Lower lobe of right lung (tissue), 2 donors: Measurements from ENCODE around the gene LHFPL3. TPM values are rescaled to one million over a fixed set of nuclear protein-coding genes. Genes with fewer than 3 reads are reported as not detected.

Experiments
- ATAC-seq, 2 donors: fragments of 200-7000 bp; cut with Tn5 transposase; one replicate each; pipeline ENCODE4 v1.9.1; 2020 to 2022; ENCODE audit warnings: mild to moderate bottlenecking in 2 of 2, moderate library complexity in 2 of 2
- DNase-seq: peaks from one replicate; pipeline ENCODE4 v3.0.0-alpha.2; 2020
- H3K27ac ChIP-seq: fragments of 200-600 bp; one replicate; pipeline ENCODE4 v1.8.0; 2022
- H3K27me3 ChIP-seq: fragments of 200-600 bp; one replicate; pipeline ENCODE4 v1.8.0; 2022; ENCODE audit warnings: low read depth
- H3K36me3 ChIP-seq: fragments of 200-600 bp; one replicate; pipeline ENCODE4 v1.8.0; 2022; ENCODE audit warnings: mild to moderate bottlenecking
- H3K4me1 ChIP-seq: fragments of 200-600 bp; one replicate; pipeline ENCODE4 v1.8.0; 2022
- H3K4me3 ChIP-seq: fragments of 200-600 bp; one replicate; pipeline ENCODE4 v1.8.0; 2022; ENCODE audit warnings: mild to moderate bottlenecking
- H3K9me3 ChIP-seq: fragments of 200-600 bp; one replicate; pipeline ENCODE4 v1.8.0; 2022
- CTCF ChIP-seq: fragments of 200-600 bp; IDR thresholded peaks from one replicate; pipeline ENCODE4 v1.8.0; 2022; ENCODE audit warnings: antibody characterized with exemption, mild to moderate bottlenecking
- intact Hi-C: fragments of 100-400 bp; cut with DNase I; formaldehyde crosslinking; loops from one replicate; pipeline ENCODE4 v1.11.0; 2022
- total RNA-seq: library from RNA; stranded (reverse); fragmentation: NEBNext Ultra II Directional; extraction: Animal tissue kit (Norgen Biotek cat#: 25700); gene quantifications from one replicate; pipeline ENCODE4 v1.2.1, GENCODE V29; 2021
- donor health status: DM: no; HTN: yes; CAD: no; lungs with severe emphysema.

Gene LHFPL3
- total RNA-seq, 1 donor from 2014 or later, result not detected

GRCh38 chr7:104767826-104768536 lies 439.6 kb downstream of the LHFPL3 start:
- Histone ChIP-seq H3K27ac (no peak overlapping the region), H3K4me3 (no peak overlapping the region), H3K4me1 (no peaks in the 10 kb centered on the region), H3K9me3 (no peaks in the 10 kb centered on the region), H3K27me3 (no peaks in the 10 kb centered on the region), H3K36me3 (no peaks in the 10 kb centered on the region)
- intact Hi-C loops, result no loop called here
- DNase-seq, result no peak
- no peak for TF ChIP-seq CTCF
- ATAC-seq, result no peak

- no peak for TF ChIP-seq CTCF
- Histone ChIP-seq H3K4me1 (no peaks in the 10 kb centered on the region), H3K9me3 (no peaks in the 10 kb centered on the region), H3K27ac (no peak overlapping the region), H3K36me3 (no peaks in the 10 kb centered on the region), H3K4me3 (no peak overlapping the region), H3K27me3 (no peaks in the 10 kb centered on the region)
- no peak for ATAC-seq
- no peak for DNase-seq
- intact Hi-C loops, result no loop called here
Observed at GRCh38 chr7:104772405-104773345, 444.3 kb downstream of the LHFPL3 start.

GRCh38 chr7:104773796-104774195 lies 445.4 kb downstream of the LHFPL3 start:
- no peak for ATAC-seq
- TF ChIP-seq CTCF, result no peak
- DNase-seq, result no peak
- intact Hi-C loops, result no loop called here
- Histone ChIP-seq H3K27ac (no peak overlapping the region), H3K4me1 (no peaks in the 10 kb centered on the region), H3K9me3 (no peaks in the 10 kb centered on the region), H3K4me3 (no peak overlapping the region), H3K27me3 (no peaks in the 10 kb centered on the region), H3K36me3 (no peaks in the 10 kb centered on the region)

- TF ChIP-seq CTCF, result no peak
Observed at GRCh38 chr7:104775531-104775930, 447.1 kb downstream of the LHFPL3 start.

GRCh38 chr7:104777301-104777800 lies 448.9 kb downstream of the LHFPL3 start:
- Histone ChIP-seq H3K4me3 (no peak overlapping the region), H3K4me1 (no peaks in the 10 kb centered on the region), H3K9me3 (no peaks in the 10 kb centered on the region), H3K27me3 (no peaks in the 10 kb centered on the region), H3K36me3 (no peaks in the 10 kb centered on the region), H3K27ac (no peak overlapping the region)
- ATAC-seq (no peak), DNase-seq (no peak)
- intact Hi-C loops, result no loop called here
- TF ChIP-seq CTCF, result no peak

More at GRCh38 chr7:104775531-104775930, 447.1 kb downstream of the LHFPL3 start:
- Histone ChIP-seq H3K27me3 (no peaks in the 10 kb centered on the region), H3K4me1 (no peaks in the 10 kb centered on the region), H3K9me3 (no peaks in the 10 kb centered on the region), H3K27ac (no peak overlapping the region), H3K4me3 (no peak overlapping the region), H3K36me3 (no peaks in the 10 kb centered on the region)
- no peak for ATAC-seq
- intact Hi-C loops, result no loop called here
- no peak for DNase-seq
